Stimulated activated CD8-positive, alpha-beta memory T cell treated with anti-CD3 and anti-CD28 coated beads, Interleukin-7, amount 100 ng/mL, for 1 hour (primary cell): ENCODE measurements around the gene EXD3.

Experiments used
- DNase-seq, 2 donors: peaks; one replicate each; pipeline ENCODE4 v3.0.0-alpha.2; 2020; ENCODE audit warnings: low read depth in 2 of 2

EXD3 gene

DNA sequence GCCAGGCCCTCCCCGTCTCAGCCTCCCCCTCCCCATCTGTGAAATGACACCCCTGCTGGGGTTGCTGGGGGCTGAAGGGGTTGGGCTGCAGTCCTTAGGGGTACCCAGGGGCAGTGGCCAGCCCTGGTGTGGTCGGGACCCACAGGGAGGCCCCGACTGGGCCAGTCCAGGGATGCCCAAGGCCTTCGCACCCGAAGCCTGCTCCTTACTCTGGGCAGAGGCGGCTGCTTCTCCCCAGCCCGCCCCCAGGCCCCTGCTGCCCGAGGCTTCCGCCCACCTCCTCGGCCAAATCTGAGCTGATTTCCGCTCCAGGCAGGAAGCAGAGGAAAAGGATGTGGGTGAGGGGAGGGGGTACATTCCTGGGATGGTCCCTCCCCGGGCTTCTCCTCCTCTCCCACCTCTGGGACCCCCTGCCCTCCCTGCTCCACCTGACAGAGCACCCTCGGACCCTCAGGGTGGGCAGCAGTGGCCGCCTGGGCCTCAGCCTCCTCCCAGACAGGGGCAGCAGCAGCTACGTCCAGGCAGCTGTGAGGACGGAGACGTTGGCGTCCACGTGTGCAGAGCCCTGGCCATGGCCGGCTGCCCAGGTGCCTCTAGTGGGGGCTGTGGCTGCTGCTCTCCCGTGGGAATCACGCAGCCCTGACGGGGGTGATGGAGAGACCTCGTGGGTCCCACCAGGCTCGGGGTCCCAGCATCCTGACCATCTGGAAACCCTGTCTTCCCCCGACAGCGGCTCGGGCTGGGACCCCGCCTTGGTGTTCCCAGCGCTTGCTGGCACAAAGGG, 116.7 kb downstream of the EXD3 start:
- DNase-seq = no peak

DNA sequence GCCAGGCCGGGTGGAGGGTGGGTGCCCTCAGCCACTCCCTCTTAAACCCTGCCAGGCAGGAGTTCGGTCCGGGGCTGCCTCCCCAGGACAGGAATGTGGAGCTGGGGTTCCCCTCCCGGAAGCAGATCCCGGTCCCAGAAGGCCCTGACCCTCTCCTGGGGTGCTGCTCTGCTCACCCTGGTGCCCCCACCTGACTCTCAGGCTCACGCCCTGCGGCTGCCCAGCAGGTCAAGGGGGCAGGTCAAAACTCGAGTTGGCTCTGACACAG, 117.2 kb downstream of the EXD3 start:
- no peak for DNase-seq

DNA sequence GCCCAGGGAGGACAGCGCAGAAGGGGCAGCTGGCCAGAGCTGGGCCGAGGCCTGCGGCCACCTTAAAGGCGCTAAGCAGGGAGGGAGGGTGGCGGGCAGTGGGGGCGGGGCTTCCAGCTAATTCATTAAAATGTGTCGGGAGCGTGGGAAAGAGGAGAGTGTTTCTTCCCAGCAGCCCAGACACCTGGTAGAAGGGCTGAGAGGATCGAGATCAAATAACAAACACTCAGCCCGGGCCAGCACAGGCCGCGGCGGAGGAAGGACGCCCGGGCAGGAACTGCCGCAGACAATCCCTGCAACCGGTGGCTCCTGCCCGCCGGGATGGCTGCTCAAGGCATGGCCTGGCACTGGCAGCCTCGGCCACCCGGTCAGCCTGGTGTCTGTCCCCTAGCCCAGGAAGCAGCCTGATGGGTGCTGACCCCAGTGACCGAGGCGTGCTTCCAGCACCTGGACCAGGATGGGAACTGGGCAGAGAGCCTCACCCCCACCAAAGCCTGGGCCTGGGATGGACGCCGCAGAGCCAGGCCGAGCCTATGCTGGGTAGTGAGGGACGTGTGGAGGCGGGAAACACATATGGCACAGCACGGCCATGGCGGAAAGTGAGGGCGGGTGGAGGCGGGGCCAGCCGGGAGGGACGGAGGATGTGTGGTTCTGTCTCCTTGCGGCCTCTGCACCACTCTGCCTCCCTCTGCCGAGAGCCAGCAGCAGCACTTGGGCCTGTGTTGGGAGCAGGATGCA, 117.7 kb downstream of the EXD3 start:
- DNase-seq = no peak

DNA sequence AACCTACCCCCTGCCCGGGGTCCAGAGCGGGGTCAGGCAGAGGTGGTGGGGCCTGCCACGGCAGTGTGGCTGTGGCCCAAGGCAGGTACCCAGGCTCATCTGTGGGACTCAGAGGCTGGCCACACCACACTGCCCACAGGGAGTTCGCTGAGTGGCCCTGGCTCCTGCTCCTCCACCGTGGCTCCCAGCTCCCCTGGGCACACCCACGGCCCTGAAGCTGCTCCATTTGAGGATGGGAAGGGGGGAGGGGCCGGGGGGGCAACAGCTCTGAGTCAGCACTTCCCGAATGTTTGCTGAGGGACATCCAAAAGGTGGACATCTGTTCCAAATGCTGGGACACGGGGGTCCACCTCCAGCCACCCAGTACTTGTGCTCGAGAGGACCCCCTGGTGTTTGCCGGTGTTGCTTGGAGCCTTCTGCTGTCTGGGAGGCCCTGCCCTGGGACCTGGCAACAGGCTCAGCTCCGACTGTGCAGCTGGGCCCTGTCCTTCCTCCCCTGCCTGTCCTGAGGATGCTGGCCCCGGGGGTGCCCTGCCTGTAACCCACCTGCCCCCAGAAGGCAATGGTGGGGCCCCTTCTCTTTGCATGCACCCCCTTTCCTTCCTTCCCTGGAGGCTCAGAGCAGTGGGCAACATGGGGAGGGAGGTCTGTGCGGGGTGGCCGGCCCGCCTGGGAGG, 118.4 kb downstream of the EXD3 start:
- no peak for DNase-seq

- no peak for DNase-seq
Measured at GRCh38 chr9:137303893-137304382, 119.0 kb downstream of the EXD3 start.

GRCh38 chr9:137303151-137303892, 119.6 kb downstream of the EXD3 start:
- DNase-seq = no peak

- DNase-seq = no peak
Measured at GRCh38 chr9:137302449-137303150, 120.4 kb downstream of the EXD3 start.

DNA sequence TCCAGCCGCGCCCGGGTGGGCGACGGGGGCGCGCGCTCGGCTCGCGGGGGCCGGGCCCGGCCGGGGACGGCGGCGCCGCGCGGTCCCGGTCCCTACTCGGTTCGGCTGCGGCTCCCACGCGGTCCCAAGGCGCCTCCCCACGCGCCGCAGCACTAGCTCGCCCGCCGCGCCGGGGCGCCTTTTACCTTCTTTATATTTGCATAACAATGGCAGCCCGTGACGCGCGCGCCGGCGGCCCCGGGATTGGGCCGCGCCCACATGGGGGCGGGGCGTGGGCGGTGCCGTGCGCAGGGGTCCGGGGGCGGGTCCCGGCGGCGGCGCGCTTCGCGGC, 120.9 kb downstream of the EXD3 start, which contains the start of gene NRARP:
TSS of gene NRARP (minus strand) at position 154 of the 331 bp plus-strand sequence. CDS start 343 bp downstream, outside the sequence.
- DNase-seq = peak; percentile 79 to 85

GRCh38 chr9:137301081-137301947, 121.6 kb downstream of the EXD3 start:
- no peak for DNase-seq

DNA sequence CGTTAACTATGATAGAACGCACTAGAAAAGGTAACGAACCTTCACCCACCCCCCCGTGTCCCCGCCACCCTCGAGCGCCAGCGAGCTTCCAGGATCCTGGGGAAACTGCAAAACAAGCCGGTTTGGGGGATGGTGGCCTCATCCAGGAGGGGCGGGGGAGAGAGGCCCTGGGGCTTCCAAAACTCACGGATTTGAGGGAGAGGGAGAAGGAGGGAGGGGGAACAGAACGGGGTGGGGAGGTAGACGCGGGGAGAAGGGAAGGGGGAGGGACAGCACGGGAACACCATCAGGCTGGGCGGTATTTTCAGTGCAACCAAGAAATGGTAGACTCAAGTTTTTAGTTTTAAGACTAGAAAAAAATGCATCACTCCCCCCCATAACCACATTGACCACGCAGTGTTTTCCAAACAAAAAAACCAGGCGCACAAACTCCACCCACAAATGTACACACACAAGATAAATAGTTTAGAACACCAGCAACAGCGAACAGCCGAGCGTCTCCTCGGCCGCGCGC, 122.3 kb downstream of the EXD3 start:
- DNase-seq = no peak

- no peak for DNase-seq
Measured at GRCh38 chr9:137299938-137300337, 123.0 kb downstream of the EXD3 start.

DNA sequence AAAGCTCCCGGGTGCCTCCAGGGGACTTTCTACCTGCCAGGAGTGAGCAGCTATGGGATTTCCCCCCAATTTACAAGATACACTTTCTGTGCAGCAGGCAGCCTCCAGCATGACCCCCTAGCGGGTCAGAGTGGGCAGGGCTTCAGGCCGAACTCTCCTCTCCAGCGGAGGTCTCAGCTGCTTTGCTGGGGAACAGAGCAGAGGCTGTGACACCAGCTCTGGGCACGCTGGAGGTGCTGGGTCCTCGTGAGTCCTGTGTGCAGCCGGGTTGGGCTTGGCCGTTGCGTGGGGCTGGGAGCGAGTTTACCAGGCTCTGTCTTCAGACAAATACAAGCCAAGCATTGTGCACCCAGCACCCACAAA, 123.8 kb downstream of the EXD3 start:
- DNase-seq = no peak

DNA sequence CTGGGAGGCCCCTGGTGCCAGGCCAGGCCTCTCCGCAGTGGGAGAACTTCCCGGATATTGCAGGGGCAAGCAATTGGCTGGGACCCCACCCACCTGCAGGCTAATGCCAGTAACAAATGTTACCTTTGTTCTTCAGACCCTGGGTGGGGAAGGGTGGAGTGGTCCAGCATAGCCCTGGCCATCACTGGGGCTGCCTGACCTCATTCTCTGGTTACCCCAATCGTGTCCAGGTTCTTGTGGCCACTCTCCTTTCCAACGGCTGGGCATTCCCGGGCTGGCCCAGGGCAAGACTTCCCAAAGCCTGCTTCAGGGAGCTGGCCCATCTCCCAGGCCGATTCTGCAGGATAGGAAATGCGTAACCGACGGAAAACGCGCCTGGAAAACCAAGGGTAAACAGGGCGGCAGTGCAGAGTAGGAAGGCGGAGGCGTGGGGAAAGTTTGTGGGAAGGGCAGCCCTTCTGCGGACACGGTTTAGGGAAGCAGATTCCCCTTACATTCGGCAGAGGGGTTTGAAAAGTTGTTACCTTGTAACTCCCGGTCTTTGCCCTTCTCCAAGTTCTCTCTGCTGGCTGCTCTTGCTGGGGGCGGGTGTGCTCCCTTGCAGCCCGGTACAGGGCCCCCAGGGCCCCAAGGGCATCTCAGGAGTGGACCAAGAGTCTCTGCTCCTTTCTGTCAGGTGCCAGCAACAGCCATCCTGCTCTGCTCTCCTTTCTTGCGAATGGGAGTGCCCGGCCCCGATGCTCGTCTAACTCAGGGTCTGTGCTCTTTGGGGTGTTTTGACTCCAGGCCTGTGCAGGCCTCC, 124.4 kb downstream of the EXD3 start:
- DNase-seq = no peak

- DNase-seq = no peak
Measured at GRCh38 chr9:137297966-137298365, 125.0 kb downstream of the EXD3 start.

- no peak for DNase-seq
Measured at GRCh38 chr9:137296670-137297664, 126.0 kb downstream of the EXD3 start.

- DNase-seq = no peak
Measured at GRCh38 chr9:137295849-137296669, 126.9 kb downstream of the EXD3 start.

DNA sequence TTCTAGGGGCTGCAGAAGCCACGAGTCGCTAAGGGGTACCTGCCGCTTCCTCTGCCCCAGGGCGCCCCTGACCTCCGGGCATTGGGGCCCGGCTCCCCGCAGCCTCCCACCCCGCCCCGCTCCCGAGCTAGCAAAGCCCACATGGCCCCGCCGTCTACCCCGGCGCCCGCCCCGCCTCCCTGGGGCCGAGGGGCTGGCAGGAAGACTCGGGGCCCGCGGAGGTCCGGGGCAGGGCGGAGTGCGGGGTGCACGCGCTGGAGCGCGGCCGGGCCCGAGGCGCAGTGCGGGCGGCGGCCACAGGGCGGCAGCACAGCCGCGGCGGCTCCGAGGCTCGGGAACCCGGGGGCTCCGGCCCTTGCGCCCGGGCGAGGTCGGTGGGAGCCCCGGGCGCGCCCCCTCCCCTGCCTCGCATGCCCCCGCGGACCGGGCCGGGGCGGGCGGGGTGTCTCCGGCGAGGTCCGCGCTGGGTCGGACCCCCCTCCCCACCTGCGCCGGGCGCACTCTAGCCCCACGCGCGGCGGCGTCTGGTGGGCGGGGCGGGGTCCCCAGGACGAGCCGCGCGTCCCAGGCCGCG, 127.6 kb downstream of the EXD3 start:
- DNase-seq = no peak
